PC-9 (cell line): Measurements from ENCODE around the gene CEP89.

Experiments used
- CTCF ChIP-seq: fragments of 200-600 bp; sonication (generic); conservative IDR thresholded peaks from 2 replicates; pipeline ENCODE4 v1.6.1; 2017; ENCODE audit warnings: mixed run types, antibody characterized with exemption, mild to moderate bottlenecking, moderate library complexity
- EZH2 ChIP-seq: fragments of 200-600 bp; sonication (generic); IDR thresholded peaks from 2 replicates; pipeline ENCODE4 v1.8.0; 2017; ENCODE audit warnings: antibody characterized with exemption, low read depth

- TF ChIP-seq EZH2 (no peak), CTCF (no peak)
Measured at GRCh38 chr19:32997716-32998355, 26.1 kb upstream of the CEP89 start.
